Measurements from ENCODE around the gene ANO2.
"Not testable (repeated sequence)": the region's sequence is repeated elsewhere in the genome, so short reads cannot be mapped to it uniquely, and the experiment has no call there.

Gene ANO2

GRCh38 chr12:5669624-5670023, 275.4 kb downstream of the ANO2 start:
- DNase-seq (ENCODE audit: low read depth in 2 of 2): not testable (repeated sequence)

GRCh38 chr12:5665615-5666014, 279.4 kb downstream of the ANO2 start:
- no peak for DNase-seq (ENCODE audit: low read depth in 2 of 2)

DNA sequence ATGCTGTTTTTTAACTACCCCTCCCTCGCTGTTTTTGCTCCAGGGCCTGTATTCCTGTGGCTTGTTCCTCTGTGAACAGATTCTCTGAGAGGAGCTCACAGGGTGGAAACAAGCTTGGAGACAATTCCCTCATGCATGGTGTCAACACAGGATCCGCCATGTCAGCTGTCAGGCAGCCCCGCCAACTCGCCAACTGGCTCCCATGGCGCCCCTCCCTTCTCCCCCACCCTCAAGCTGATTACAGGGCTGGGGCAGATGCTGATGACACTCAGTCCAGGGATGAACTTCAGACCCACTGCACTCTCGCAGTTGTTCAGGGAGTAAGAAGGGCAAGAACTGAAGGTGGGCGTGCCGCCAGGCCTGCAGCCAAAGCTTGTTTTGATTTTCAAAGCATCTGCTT, 283.2 kb downstream of the ANO2 start:
- no peak for DNase-seq (ENCODE audit: low read depth in 2 of 2)

GRCh38 chr12:5660238-5660637, 284.8 kb downstream of the ANO2 start:
- no peak for DNase-seq (ENCODE audit: low read depth in 2 of 2)

- not testable (repeated sequence) for DNase-seq (ENCODE audit: low read depth in 2 of 2)
These were observed 286.6 kb downstream of the ANO2 start for GRCh38 chr12:5658339-5658941.

DNA sequence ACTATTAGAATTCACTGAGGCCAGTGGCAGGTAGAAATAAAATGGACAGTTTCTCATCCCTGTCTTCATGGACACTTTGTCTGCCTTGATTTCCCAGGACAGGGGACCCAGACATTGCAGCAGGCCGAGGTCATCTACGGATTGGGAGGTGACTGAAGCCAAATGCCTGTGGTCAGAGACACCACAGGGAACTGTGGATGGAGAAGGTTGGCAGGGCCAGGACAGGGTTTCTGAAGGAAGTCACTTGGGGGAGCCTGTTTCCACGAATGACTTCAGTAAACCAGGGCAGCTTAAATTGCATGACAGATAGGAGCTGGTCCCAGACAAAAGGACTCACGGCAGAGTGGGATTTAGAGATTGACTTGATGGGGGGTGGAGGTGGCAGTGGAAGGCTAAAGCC, 288.2 kb downstream of the ANO2 start:
- DNase-seq (ENCODE audit: low read depth in 2 of 2): no peak

- DNase-seq (ENCODE audit: low read depth in 2 of 2): no peak
These were observed 289.9 kb downstream of the ANO2 start for GRCh38 chr12:5655120-5655519.

- no peak for DNase-seq (ENCODE audit: low read depth in 2 of 2)
These were observed 291.0 kb downstream of the ANO2 start for GRCh38 chr12:5654019-5654418.

- DNase-seq (ENCODE audit: low read depth in 2 of 2): no peak
These were observed 294.1 kb downstream of the ANO2 start for GRCh38 chr12:5650829-5651461.

DNA sequence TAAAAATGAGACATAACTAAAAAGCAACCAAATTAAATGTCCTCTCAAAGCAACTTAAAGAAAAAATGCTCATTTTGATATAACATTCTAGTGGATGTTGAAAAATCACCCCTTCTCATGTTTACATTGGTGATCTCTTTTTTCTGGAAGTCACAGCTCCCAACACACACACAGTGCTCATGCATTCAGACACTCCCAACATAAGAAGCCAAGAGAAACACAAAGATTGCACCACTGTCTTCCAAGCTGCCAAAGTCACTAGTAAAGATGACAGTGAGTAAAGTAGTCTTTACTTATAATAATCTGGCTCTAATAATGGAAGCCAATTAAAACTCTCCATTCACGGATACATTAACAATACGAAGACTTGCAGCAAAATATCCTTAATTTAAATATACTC, 294.8 kb downstream of the ANO2 start:
- no peak for DNase-seq (ENCODE audit: low read depth in 2 of 2)

GRCh38 chr12:5648692-5649359, 296.2 kb downstream of the ANO2 start:
- DNase-seq (ENCODE audit: low read depth in 2 of 2): no peak

GRCh38 chr12:5643266-5643665, 301.8 kb downstream of the ANO2 start:
- DNase-seq (ENCODE audit: low read depth in 2 of 2): no peak

DNA sequence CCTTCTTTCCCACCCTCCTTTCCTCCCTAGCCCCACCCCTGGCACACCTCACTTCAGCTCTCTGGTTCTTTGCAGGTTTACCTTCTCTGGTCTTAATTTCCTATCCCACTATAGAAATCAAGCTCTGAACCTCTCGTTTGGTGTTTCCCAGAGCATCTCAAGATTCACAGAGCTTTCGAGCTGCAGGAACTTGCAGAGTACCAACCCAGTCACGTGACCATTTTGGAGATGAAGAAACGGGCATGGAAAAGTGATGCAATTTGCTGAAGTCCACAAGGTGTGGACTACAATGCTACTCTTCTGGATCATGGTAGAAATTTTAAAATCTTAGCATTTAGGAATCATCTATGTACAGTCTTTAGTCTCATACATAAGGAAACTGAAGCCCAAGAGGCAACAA, 307.4 kb downstream of the ANO2 start:
- no peak for DNase-seq (ENCODE audit: low read depth in 2 of 2)

DNA sequence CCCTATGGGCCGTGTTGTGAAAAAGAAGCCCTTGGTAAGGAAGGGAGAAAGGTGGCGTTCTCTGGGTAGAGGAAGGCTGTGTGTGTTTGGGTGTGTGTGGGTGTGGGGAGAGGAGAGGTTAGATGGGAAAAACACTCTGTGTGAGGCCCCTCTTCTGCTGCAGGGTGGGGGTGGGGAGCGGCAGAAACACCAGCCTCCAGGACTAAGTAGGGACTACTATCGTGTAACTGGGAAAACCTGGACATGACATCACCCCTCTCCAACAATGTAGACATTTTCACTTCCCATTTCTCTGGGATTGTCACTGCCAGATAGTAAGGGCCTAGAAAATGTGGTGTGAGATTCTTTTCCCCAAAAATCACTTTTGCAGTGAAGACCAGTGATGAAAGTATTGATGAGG, 308.2 kb downstream of the ANO2 start:
- DNase-seq (ENCODE audit: low read depth in 2 of 2): no peak

GRCh38 chr12:5633106-5633505, 312.0 kb downstream of the ANO2 start:
- DNase-seq (ENCODE audit: low read depth in 2 of 2): no peak

GRCh38 chr12:5632453-5632852, 312.6 kb downstream of the ANO2 start:
- DNase-seq (ENCODE audit: low read depth in 2 of 2): no peak

- no peak for DNase-seq (ENCODE audit: low read depth in 2 of 2)
These were observed 313.6 kb downstream of the ANO2 start for GRCh38 chr12:5631497-5631896.

- DNase-seq (ENCODE audit: low read depth in 2 of 2): no peak
These were observed 314.3 kb downstream of the ANO2 start for GRCh38 chr12:5630726-5631125.

DNA sequence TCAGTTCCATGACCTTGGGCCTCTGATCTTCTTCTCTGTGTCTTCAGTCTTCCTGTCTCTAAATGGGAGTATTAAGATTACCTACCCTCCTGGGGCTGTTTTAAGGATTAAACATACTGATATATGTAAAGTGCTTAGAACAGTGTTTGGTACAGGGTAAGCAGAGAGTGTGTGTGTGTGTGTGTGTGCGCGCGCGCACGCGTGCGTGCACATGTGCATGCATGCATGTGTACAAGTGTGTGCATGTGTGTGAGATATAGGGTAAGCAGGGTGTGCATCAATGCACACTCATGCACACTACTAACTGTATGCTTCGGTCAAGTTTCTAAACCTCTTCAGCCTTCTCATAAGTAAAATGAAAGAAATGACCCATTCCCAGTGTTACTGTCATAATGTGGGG, 316.6 kb downstream of the ANO2 start:
- DNase-seq (ENCODE audit: low read depth in 2 of 2): no peak

DNA sequence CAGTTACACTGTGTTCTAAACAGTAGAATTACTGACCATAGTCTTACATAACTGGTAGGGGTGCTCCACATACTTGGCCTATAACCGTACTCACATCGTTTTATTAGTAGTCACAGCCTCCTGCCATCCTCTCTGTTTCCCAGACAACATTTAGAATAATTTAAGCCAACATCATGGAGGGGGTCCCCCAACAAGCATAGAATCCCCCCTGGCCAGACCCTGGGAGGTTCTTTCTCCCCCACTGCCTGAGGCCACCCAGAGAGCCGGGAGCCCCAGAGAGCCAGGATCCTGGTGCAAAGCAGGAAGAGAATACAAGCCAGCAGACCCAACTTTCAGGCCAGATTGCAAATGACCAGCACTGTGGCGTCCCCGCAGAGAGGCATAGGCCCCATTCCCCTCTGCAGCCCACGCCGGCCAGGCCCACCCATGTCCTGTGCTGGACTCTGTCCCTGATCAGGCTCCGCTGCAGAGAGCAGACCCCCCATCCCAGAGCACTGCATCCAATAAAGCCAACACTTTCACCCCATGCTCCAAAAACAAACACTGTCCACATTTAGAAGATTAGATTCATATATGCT, 317.9 kb downstream of the ANO2 start:
- no peak for DNase-seq (ENCODE audit: low read depth in 2 of 2)

- DNase-seq (ENCODE audit: low read depth in 2 of 2): no peak
These were observed 318.9 kb downstream of the ANO2 start for GRCh38 chr12:5626151-5626550.

- DNase-seq (ENCODE audit: low read depth in 2 of 2): no peak
These were observed 320.4 kb downstream of the ANO2 start for GRCh38 chr12:5624486-5625272.

All from stimulated activated CD8-positive, alpha-beta memory T cell treated with anti-CD3 and anti-CD28 coated beads, Interleukin-2, amount 100 ng/mL, for 48 hours (primary cell).